ENCODE data around the gene KITLG.
"Not testable (repeated sequence)": the region's sequence is repeated elsewhere in the genome, so short reads cannot be mapped to it uniquely, and the experiment has no call there.

DNA sequence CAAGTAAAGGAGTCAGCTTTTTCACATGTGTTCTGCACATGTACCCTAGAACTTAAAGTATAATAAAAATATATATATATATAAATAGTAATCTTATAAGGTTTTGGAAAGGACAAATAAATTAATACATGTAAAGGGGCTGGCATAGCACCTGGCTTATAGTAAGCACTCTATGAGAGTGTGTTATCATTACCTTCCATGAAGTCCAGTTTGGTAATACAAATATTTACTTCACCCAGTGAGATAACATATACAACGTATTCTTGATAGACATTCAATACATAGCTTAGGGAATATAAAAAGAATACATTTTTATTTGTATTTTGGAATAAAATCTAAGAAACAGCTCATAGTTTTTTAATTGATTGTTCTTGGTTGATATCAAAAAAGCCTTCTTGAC is 47.8 kb upstream of the KITLG start:
- TF ChIP-seq, protein P1, sequence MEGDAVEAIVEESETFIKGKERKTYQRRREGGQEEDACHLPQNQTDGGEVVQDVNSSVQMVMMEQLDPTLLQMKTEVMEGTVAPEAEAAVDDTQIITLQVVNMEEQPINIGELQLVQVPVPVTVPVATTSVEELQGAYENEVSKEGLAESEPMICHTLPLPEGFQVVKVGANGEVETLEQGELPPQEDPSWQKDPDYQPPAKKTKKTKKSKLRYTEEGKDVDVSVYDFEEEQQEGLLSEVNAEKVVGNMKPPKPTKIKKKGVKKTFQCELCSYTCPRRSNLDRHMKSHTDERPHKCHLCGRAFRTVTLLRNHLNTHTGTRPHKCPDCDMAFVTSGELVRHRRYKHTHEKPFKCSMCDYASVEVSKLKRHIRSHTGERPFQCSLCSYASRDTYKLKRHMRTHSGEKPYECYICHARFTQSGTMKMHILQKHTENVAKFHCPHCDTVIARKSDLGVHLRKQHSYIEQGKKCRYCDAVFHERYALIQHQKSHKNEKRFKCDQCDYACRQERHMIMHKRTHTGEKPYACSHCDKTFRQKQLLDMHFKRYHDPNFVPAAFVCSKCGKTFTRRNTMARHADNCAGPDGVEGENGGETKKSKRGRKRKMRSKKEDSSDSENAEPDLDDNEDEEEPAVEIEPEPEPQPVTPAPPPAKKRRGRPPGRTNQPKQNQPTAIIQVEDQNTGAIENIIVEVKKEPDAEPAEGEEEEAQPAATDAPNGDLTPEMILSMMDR (IDR thresholded peaks at IDR 0.05; ENCODE audit: low read depth, low read length, missing input control), result not testable (repeated sequence)
- TF ChIP-seq, protein P2, sequence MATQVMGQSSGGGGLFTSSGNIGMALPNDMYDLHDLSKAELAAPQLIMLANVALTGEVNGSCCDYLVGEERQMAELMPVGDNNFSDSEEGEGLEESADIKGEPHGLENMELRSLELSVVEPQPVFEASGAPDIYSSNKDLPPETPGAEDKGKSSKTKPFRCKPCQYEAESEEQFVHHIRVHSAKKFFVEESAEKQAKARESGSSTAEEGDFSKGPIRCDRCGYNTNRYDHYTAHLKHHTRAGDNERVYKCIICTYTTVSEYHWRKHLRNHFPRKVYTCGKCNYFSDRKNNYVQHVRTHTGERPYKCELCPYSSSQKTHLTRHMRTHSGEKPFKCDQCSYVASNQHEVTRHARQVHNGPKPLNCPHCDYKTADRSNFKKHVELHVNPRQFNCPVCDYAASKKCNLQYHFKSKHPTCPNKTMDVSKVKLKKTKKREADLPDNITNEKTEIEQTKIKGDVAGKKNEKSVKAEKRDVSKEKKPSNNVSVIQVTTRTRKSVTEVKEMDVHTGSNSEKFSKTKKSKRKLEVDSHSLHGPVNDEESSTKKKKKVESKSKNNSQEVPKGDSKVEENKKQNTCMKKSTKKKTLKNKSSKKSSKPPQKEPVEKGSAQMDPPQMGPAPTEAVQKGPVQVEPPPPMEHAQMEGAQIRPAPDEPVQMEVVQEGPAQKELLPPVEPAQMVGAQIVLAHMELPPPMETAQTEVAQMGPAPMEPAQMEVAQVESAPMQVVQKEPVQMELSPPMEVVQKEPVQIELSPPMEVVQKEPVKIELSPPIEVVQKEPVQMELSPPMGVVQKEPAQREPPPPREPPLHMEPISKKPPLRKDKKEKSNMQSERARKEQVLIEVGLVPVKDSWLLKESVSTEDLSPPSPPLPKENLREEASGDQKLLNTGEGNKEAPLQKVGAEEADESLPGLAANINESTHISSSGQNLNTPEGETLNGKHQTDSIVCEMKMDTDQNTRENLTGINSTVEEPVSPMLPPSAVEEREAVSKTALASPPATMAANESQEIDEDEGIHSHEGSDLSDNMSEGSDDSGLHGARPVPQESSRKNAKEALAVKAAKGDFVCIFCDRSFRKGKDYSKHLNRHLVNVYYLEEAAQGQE (IDR thresholded peaks at IDR 0.05), result not testable (repeated sequence)
- TF ChIP-seq YY1 (IDR thresholded peaks at IDR 0.05); TAF1 (conservative IDR thresholded peaks at IDR 0.05); GABPA (IDR thresholded peaks at IDR 0.05 in 1 of 2, conservative IDR thresholded peaks at IDR 0.05 in 1 of 2); RAD21 (IDR thresholded peaks at IDR 0.05); FOXA1 (IDR thresholded peaks at IDR 0.05); SP1 (IDR thresholded peaks at IDR 0.05); NR2F2 (IDR thresholded peaks at IDR 0.05); EGR1 (IDR thresholded peaks at IDR 0.05; ENCODE audit: low read depth in 2 of 2): not testable (repeated sequence)
- TF ChIP-seq, protein P3, sequence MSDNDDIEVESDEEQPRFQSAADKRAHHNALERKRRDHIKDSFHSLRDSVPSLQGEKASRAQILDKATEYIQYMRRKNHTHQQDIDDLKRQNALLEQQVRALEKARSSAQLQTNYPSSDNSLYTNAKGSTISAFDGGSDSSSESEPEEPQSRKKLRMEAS (IDR thresholded peaks at IDR 0.05), result not testable (repeated sequence)
- TF ChIP-seq, protein P4, sequence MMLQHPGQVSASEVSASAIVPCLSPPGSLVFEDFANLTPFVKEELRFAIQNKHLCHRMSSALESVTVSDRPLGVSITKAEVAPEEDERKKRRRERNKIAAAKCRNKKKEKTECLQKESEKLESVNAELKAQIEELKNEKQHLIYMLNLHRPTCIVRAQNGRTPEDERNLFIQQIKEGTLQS (IDR thresholded peaks at IDR 0.05), result not testable (repeated sequence)
